ENCODE results near the gene CFL1. TPM values are rescaled to one million over a fixed set of nuclear protein-coding genes. Genes with fewer than 3 reads are reported as not detected.

Gene CFL1
- total and polyA plus RNA-seq, 2 donors (not counting 1 experiment from before 2014, with no cell fraction given) = 680 to 1,603 TPM

- Histone ChIP-seq H2AFZ (ENCODE audit: low read length) (peak within 1 kb of the TSS; percentile 75), H3K9ac (ENCODE audit: insufficient read depth, low read length) (peak within 1 kb of the TSS; percentile 82), H3K27ac (ENCODE audit: insufficient read depth, low read length) (peak within 1 kb of the TSS; percentile 88), H3K36me3 (ENCODE audit: control insufficient read depth, insufficient read depth, low read length) (peaks cover 20% of the 10 kb centered on the region), H3K4me3 (replicated peaks in 1 of 4; ENCODE audit: control extremely low read depth in 1 of 4, insufficient read depth in 1 of 4, low read depth in 3 of 4, low read length in 4 of 4) (peak within 1 kb of the TSS; percentile 75 to 81 (median 78)), H3K79me2 (ENCODE audit: control insufficient read depth, insufficient read depth, low read length) (peaks cover 30% of the 10 kb centered on the region), H4K20me1 (ENCODE audit: control insufficient read depth, extremely low read depth, insufficient read depth, low read length) (no peaks in the 10 kb centered on the region), H3K4me1 (ENCODE audit: control insufficient read depth, extremely low read depth, insufficient read depth, low read length) (peaks cover 23% of the 10 kb centered on the region), H3K4me2 (ENCODE audit: extremely low read depth, insufficient read depth, low read length) (peak within 1 kb of the TSS; percentile 96), H3K27me3 (ENCODE audit: control insufficient read depth, insufficient read depth, low read length) (no peaks in the 10 kb centered on the region), H3K9me3 (ENCODE audit: control insufficient read depth, insufficient read depth, low read depth, low read length) (no peaks in the 10 kb centered on the region)
- TF ChIP-seq CTCF (conservative IDR thresholded peaks at IDR 0.05 in 1 of 2, IDR thresholded peaks at IDR 0.05 in 1 of 2; ENCODE audit: low read depth in 1 of 2, low read length in 2 of 2) (no peak), EZH2 (IDR thresholded peaks at IDR 0.05; ENCODE audit: low read length, missing control alignments) (no peak)
- DNase-seq (ENCODE audit: low read depth in 2 of 2) = peak in 1 of 2 donors; percentile 56
These were observed 14.8 kb upstream of the CFL1 start, which contains the start of gene EFEMP2 for GRCh38 chr11:65872586-65873317. Gene EFEMP2, minus strand, starts transcription at chr11:65872800. Its CDS starts 446 bp downstream, at chr11:65872354.

- Histone ChIP-seq H2AFZ (ENCODE audit: low read length) (no peak overlapping the region), H3K27me3 (ENCODE audit: control insufficient read depth, insufficient read depth, low read length) (no peaks in the 10 kb centered on the region), H3K79me2 (ENCODE audit: control insufficient read depth, insufficient read depth, low read length) (peaks cover 30% of the 10 kb centered on the region), H4K20me1 (ENCODE audit: control insufficient read depth, extremely low read depth, insufficient read depth, low read length) (no peaks in the 10 kb centered on the region), H3K4me3 (replicated peaks in 1 of 4; ENCODE audit: control extremely low read depth in 1 of 4, insufficient read depth in 1 of 4, low read depth in 3 of 4, low read length in 4 of 4) (peak overlapping the region; percentile 64 to 81 (median 76)), H3K36me3 (ENCODE audit: control insufficient read depth, insufficient read depth, low read length) (peaks cover 23% of the 10 kb centered on the region), H3K4me1 (ENCODE audit: control insufficient read depth, extremely low read depth, insufficient read depth, low read length) (peaks cover 23% of the 10 kb centered on the region), H3K27ac (ENCODE audit: insufficient read depth, low read length) (peak overlapping the region; percentile 88), H3K9me3 (ENCODE audit: control insufficient read depth, insufficient read depth, low read depth, low read length) (no peaks in the 10 kb centered on the region), H3K4me2 (ENCODE audit: extremely low read depth, insufficient read depth, low read length) (peak overlapping the region; percentile 96), H3K9ac (ENCODE audit: insufficient read depth, low read length) (peak overlapping the region; percentile 82)
- peak; percentile 21 to 41 for DNase-seq (ENCODE audit: low read depth in 2 of 2)
- TF ChIP-seq CTCF (conservative IDR thresholded peaks at IDR 0.05 in 1 of 2, IDR thresholded peaks at IDR 0.05 in 1 of 2; ENCODE audit: low read depth in 1 of 2, low read length in 2 of 2) (peak; percentile 21 to 22), EZH2 (IDR thresholded peaks at IDR 0.05; ENCODE audit: low read length, missing control alignments) (no peak)
These were observed 14.0 kb upstream of the CFL1 start for GRCh38 chr11:65871811-65872548.
